Sigmoid colon (tissue), 7 donors: ENCODE data around the gene TRAPPC2. TPM values are rescaled to one million over a fixed set of nuclear protein-coding genes. Genes with fewer than 3 reads are reported as not detected.
"Not testable (repeated sequence)": the region's sequence is repeated elsewhere in the genome, so short reads cannot be mapped to it uniquely, and the experiment has no call there.

Source experiments
- DNase-seq: peaks from one replicate; pipeline ENCODE4 v3.0.0-alpha.2; 2019
- H3K27ac ChIP-seq, 4 donors: fragments of 200-600 bp; sonication (generic); one replicate each; pipeline ENCODE4 v1.5.1; 2016 to 2019; ENCODE audit warnings: mild to moderate bottlenecking in 1 of 4
- H3K27me3 ChIP-seq, 3 donors: fragments of 200-600 bp; sonication (generic); one replicate each; pipeline ENCODE4 v1.5.1; 2019; ENCODE audit warnings: mild to moderate bottlenecking in 1 of 3
- H3K36me3 ChIP-seq, 4 donors: fragments of 200-600 bp; sonication (generic); one replicate each; pipeline ENCODE4 v1.5.1; 2016 to 2019
- H3K4me1 ChIP-seq, 4 donors: fragments of 200-600 bp; sonication (generic); one replicate each; pipeline ENCODE4 v1.5.1; 2017 to 2019
- H3K4me3 ChIP-seq, 4 donors: fragments of 200-600 bp; sonication (generic); one replicate each; pipeline ENCODE4 v1.5.1; 2017 to 2019; ENCODE audit warnings: mild to moderate bottlenecking in 2 of 4, moderate library complexity in 1 of 4
- H3K9me3 ChIP-seq, 4 donors: fragments of 200-600 bp in 3 of 4; sonication (generic) in 3 of 4; one replicate each; pipeline versions ENCODE4 v1.5.1 to v1.6.1; 2013 to 2019
- EP300 ChIP-seq, 4 donors: sonication (generic); formaldehyde crosslinking; IDR thresholded peaks; one replicate each; pipeline ENCODE4 v1.6.1; 2017; ENCODE audit warnings: antibody characterized with exemption in 4 of 4
- POLR2A ChIP-seq, 2 donors: fragments of 450-650 bp; IDR thresholded peaks; one replicate each; pipeline ENCODE4 v1.6.1; 2016; ENCODE audit warnings: antibody characterized with exemption in 2 of 2, mild to moderate bottlenecking in 2 of 2, moderate library complexity in 2 of 2
- POLR2AphosphoS5 ChIP-seq, 4 donors: sonication (generic); formaldehyde crosslinking; IDR thresholded peaks; one replicate each; pipeline ENCODE4 v1.6.1; 2017; ENCODE audit warnings: antibody characterized with exemption in 4 of 4
- WGBS, 2 donors: extraction: QIAGEN DNeasy Blood & Tissue Kit; methylation state at CpG; one replicate each; pipeline ENCODE4 v1.1.7; 2013; 5-methylcytosine and 5-hydroxymethylcytosine counted together
- intact Hi-C: fragments of 100-400 bp; cut with DNase I; formaldehyde crosslinking; loops from one replicate; pipeline ENCODE4 v1.15.1; 2023
- polyA plus RNA-seq, 3 donors: library from polyadenylated mRNA; stranded (reverse); fragments of 200-250 nt; gene quantifications; one replicate each; pipeline ENCODE4 v1.2.3, GENCODE V29; 2013
- total RNA-seq, 4 donors: library from RNA; depleted of rRNA; stranded (reverse); fragments of >200 nt; gene quantifications; one replicate each; pipeline ENCODE4 v1.1.0, GENCODE V29; 2016
- TF ChIP-seq, protein P1 (sequence below), 4 experiments: fragments of 450-650 bp in 3 of 4; fragments of 200-600 bp in 1 of 4; IDR thresholded peaks; one replicate each; pipeline ENCODE4 v1.5.1; 2016 to 2019; ENCODE audit warnings: antibody characterized with exemption in 4 of 4, mild to moderate bottlenecking in 3 of 4, moderate library complexity in 2 of 4
- donor health status: healthy with polysubstance abuse.
- donor health status: Bipolar disorder and iron deficiency.
- donor health status: healthy.

Gene TRAPPC2
- total and polyA plus RNA-seq, 7 donors: 5.5 to 22.8 (median 20.1) TPM

DNA sequence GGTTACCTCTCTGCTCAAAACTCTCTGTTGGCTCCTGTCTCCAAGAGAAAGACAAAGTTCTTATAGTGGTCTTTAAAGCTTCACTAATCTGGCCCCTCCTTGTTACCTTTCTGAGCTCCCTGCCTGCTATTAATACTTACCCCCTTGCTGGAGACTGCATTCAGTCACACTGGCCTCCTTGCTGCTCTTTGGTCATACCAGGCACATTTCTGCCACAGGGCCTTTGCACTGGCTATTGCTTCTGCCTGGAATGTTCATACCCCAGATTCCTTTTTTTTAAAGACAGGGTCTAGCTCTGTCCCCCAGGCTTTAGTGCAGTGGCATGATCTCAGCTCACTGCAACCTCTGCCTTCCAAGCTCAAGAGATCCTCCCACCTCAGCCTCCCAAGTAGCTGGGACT, 61.4 kb downstream of the TRAPPC2 start:
- no peaks in the 10 kb centered on the region for H3K36me3 ChIP-seq
- no peaks in the 10 kb centered on the region for H3K27me3 ChIP-seq
- TF ChIP-seq POLR2AphosphoS5 (IDR thresholded peaks at IDR 0.05) (no peak), POLR2A (IDR thresholded peaks at IDR 0.05) (no peak), EP300 (IDR thresholded peaks at IDR 0.05) (no peak)
- TF ChIP-seq, protein P1, sequence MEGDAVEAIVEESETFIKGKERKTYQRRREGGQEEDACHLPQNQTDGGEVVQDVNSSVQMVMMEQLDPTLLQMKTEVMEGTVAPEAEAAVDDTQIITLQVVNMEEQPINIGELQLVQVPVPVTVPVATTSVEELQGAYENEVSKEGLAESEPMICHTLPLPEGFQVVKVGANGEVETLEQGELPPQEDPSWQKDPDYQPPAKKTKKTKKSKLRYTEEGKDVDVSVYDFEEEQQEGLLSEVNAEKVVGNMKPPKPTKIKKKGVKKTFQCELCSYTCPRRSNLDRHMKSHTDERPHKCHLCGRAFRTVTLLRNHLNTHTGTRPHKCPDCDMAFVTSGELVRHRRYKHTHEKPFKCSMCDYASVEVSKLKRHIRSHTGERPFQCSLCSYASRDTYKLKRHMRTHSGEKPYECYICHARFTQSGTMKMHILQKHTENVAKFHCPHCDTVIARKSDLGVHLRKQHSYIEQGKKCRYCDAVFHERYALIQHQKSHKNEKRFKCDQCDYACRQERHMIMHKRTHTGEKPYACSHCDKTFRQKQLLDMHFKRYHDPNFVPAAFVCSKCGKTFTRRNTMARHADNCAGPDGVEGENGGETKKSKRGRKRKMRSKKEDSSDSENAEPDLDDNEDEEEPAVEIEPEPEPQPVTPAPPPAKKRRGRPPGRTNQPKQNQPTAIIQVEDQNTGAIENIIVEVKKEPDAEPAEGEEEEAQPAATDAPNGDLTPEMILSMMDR (IDR thresholded peaks at IDR 0.05): no peak
- H3K4me3 ChIP-seq: no peak overlapping the region
- H3K27ac ChIP-seq: no peak overlapping the region
- no peaks in the 10 kb centered on the region for H3K4me1 ChIP-seq
- intact Hi-C loops: no loop called here
- DNase-seq: no peak
- H3K9me3 ChIP-seq: no peaks in the 10 kb centered on the region

DNA sequence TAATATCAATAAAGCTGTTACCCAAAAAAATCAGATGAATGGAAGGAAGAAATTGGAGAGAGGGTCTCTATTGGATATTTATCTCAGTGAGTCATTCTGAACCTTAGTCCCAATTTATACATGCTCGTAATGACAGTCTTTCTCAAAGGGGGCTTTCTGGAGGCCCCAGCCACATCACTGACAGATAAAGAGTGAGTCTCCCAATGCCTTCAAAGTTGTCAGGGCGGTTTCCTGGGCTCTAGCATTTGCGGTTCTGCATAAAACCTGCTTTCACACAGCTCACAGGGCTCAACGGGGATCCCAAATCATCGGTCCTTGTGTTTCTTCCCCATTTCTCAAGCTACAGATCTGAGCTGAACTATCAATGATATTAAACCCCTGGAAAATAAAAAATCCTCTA, 64.2 kb downstream of the TRAPPC2 start:
- no peak for DNase-seq
- H3K27ac ChIP-seq: no peak overlapping the region
- H3K9me3 ChIP-seq: no peaks in the 10 kb centered on the region
- 88 to 94% methylated on average over 5 of the region's 5 CpGs for WGBS, 2 donors
- H3K4me1 ChIP-seq: peaks cover 0 to 4% (median 2%) of the 10 kb centered on the region in 4 donors
- no peak overlapping the region for H3K4me3 ChIP-seq
- intact Hi-C loops: no loop called here
- H3K36me3 ChIP-seq: no peaks in the 10 kb centered on the region
- no peaks in the 10 kb centered on the region for H3K27me3 ChIP-seq
- TF ChIP-seq EP300 (IDR thresholded peaks at IDR 0.05) (no peak), POLR2AphosphoS5 (IDR thresholded peaks at IDR 0.05) (no peak), POLR2A (IDR thresholded peaks at IDR 0.05) (no peak)
- TF ChIP-seq, protein P1 (IDR thresholded peaks at IDR 0.05): no peak

DNA sequence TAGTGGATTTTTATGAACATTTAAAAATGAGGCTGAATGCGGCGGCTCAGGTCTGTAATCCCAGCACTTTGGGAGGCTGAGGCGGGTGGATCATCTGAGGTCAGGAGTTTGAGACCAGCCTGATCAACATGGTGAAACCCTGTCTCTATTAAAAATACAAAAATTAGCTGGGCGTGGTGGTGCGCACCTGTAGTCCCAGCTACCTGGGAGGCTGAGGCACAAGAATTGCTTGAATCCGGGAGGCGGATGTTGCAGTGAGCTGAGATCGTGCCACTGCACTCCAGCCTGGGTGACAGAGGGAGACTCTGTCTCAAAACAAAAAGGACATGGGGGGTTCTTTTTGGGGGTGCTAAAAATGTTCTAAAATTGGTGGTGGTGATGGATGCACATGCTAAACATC, 64.7 kb downstream of the TRAPPC2 start:
- H3K4me1 ChIP-seq, DNase-seq, H3K4me3 ChIP-seq, H3K9me3 ChIP-seq, H3K27me3 ChIP-seq, intact Hi-C loops, H3K36me3 ChIP-seq: not testable (repeated sequence)
- peak overlapping the region; percentile 3 to 45 (median 44) for H3K27ac ChIP-seq
- WGBS, 2 donors: 62 to 82% methylated on average over 8 of the region's 8 CpGs

DNA sequence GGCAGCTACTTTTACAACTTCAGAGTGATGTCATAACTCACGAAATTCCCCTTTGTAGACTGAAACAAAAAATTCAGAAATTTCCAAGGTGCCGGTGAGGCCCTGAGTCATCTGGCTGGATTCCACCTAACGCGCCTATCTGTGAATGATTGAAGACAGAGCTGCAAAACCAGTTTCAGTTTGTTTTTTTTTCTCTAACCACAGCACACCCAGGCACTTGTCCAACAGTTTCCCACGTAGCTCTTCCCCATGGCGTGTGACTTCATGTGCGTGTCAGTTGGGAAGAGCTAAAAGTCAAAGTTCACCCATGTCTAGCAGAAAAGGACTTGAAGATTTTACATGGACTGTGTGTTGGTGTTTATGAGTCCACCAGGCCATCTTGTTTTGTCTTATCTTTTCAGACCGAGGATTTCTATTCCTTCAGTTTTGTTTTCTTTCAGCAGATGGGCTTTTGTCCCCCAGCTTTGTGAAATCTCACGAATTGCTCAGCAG, 65.1 kb downstream of the TRAPPC2 start:
- 2 to 26% methylated on average over 9 of the region's 9 CpGs for WGBS, 2 donors
- Histone ChIP-seq H3K27ac (peak overlapping the region; percentile 3 to 45 (median 44)), H3K4me1 (peaks cover 0 to 4% (median 2%) of the 10 kb centered on the region in 4 donors), H3K27me3 (no peaks in the 10 kb centered on the region), H3K4me3 (no peak overlapping the region), H3K9me3 (no peaks in the 10 kb centered on the region), H3K36me3 (no peaks in the 10 kb centered on the region)
- DNase-seq: peak; percentile 82
- intact Hi-C loops: no loop called here
- peak in 2 of 4 donors; percentile 38 to 64 for TF ChIP-seq EP300 (IDR thresholded peaks at IDR 0.05)
- TF ChIP-seq, protein P1 (IDR thresholded peaks at IDR 0.05): no peak
- TF ChIP-seq POLR2AphosphoS5 (IDR thresholded peaks at IDR 0.05): peak in 3 of 4 donors; percentile 63 to 77 (median 67)
- TF ChIP-seq POLR2A (IDR thresholded peaks at IDR 0.05): no peak

DNA sequence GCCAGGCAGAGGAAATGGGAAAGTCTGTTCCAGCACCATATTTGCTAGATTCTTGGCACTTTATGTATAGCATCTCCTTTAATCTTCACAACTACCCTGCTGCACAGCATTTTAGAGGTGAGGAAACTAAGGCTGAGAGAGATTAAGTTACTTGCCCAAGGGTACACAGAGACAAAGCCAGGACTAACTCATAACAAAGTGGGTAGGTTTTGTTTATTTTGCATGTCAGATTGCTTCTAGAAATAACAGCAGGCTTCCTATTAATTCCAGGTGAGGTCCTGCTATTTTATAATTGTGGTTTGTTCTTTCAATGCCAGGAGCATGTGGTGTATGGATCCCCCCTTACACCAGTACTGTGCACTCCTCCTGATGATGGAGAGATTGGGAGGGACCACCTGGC, 66.5 kb downstream of the TRAPPC2 start:
- intact Hi-C loops: no loop called here
- no peak overlapping the region for H3K4me3 ChIP-seq
- no peak for TF ChIP-seq POLR2A (IDR thresholded peaks at IDR 0.05)
- no peak for TF ChIP-seq EP300 (IDR thresholded peaks at IDR 0.05)
- no peak for TF ChIP-seq POLR2AphosphoS5 (IDR thresholded peaks at IDR 0.05)
- TF ChIP-seq, protein P1 (IDR thresholded peaks at IDR 0.05): no peak
- H3K27ac ChIP-seq: no peak overlapping the region
- no peaks in the 10 kb centered on the region for H3K36me3 ChIP-seq
- no peaks in the 10 kb centered on the region for H3K9me3 ChIP-seq
- H3K4me1 ChIP-seq: peaks cover 0 to 10% (median 4%) of the 10 kb centered on the region in 4 donors
- H3K27me3 ChIP-seq: no peaks in the 10 kb centered on the region
- no peak for DNase-seq
